ENCODE results near the gene ZCCHC17.
"Not testable (repeated sequence)": the region's sequence is repeated elsewhere in the genome, so short reads cannot be mapped to it uniquely, and the experiment has no call there.

The ZCCHC17 gene

DNA sequence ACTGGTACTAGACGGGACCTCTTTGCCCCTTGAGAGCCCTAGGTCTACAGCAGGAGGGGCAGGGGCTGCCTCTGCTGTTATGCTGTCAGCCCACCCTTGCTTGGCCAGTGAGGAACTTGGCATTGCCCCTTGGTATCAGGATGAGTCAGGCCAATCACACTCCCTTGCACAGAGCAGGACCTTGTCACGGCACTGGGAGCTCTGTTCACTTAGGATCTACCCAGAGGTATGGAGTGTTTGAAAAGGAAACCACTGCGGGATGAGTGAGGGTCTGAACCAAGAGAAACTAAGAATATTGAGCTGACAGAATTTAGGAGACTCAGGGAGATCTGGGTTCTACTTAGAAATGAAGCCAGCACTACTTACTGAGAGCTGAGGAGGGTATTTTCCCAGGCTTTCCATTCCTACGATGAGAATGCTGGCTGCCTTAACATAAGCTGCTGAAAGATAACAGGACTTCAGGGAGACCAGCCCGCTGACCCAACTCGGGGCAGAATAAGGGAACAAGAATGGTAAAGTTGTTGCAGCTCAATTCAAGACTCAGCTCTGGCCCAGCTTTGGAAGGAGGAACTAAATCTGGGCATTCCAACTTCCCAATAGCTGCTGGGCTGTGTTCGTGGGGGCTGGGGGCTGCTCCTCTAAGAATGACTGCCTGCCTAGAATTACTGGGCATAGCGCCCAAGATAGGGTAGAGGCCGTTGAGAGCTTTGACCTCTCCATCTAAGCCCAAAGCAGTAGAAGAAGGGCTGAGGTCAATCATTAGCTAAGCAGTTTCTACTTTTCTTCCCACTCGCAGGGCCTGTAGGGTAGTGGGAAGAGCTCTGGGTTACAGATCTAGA is 74.5 kb downstream of the ZCCHC17 start:
- DNase-seq: no peak

GRCh38 chr1:31372051-31372450 is 75.2 kb downstream of the ZCCHC17 start:
- DNase-seq: no peak

DNA sequence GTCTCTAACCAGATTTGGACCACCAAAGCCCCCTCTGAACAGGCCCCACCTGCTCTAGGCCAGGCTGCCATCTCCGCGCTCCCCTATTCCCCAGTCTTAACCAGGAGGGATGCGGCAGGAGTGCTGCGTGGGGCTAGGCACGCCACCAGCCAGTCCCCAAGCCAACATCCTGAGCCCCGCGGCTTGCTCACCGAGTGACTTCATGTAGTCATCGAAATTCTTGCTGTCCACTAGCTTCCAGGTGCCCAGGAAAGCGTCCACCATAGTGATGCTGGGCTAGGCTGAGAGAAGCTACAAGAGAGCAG is 75.9 kb downstream of the ZCCHC17 start:
- no peak for DNase-seq

DNA sequence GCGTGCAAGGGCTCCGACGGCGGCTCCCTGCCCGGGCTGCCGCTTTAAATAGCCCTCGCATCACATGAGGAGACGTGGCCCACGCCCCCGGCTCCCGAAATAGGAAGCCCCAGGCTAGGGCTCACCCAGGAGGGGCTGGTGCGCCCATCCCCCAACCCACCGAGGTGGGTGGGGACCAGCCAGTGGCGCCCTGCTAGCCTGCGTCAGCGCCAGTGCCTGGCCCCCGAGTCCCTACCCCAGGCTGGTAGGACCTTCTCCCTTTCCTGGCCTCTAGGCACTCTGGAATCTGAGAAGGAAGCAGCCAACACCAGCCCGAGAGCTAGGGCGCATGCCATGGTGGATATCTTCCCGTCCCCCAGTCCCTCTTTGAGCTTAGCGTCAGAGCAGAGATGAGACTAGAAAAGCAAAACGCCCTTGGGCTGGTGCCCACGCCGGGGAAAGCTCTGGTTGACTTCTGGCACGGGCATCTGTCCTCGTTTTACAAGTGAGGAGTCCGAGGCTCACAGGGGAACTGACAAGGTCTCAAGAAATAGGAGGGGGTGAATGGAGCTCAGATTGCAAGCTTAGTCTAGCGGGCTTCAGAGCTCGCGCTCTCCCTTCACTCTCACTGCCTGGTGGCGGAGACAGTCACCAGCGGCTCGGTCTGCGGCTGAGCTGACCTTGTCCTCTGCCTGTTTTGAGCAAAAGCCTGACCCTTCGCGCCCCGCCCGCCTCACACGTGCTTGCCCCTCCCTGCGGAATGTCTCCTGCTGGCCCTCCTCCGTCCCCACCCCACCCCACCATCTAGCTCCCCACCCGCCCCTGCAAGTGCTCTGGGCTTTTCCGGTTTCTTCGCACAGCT is 76.4 kb downstream of the ZCCHC17 start, which contains the start of gene FABP3:
TSS of gene FABP3 (minus strand) at position 21 of the 841 bp plus-strand sequence. CDS start 62 bp downstream, outside the sequence.
- DNase-seq: peak; percentile 20

DNA sequence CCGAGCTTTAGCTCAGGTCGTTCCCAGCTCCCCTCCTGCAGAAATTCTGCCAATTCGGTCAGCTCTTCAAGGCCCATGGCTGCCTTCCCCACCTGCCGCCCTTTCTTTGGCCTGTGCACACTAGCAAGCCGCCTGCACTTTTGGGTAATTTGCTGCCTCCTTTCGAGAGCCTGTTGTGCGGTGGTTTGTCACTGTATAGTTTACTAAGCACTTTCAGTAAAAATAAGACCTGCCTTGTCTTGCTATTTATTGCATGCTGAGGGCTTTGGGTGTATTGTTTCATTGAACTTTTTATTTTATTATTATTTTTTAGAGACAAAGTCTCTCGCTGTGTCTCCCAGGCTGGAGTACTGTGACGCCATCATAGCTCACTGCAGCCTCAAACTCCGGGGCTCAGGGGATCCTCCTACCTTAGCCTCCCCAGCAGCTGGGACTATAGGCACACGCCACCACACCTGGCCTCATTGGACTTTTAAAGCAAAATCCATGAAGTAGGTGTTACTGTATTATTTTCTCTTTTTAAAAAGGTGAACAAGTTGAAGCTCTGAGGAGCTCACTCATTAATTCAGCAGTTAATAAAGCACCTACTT is 77.2 kb downstream of the ZCCHC17 start:
- no peak for DNase-seq

GRCh38 chr1:31374511-31375196 is 77.8 kb downstream of the ZCCHC17 start:
- no peak for DNase-seq

GRCh38 chr1:31376375-31377134 is 79.7 kb downstream of the ZCCHC17 start:
- DNase-seq: no peak

DNA sequence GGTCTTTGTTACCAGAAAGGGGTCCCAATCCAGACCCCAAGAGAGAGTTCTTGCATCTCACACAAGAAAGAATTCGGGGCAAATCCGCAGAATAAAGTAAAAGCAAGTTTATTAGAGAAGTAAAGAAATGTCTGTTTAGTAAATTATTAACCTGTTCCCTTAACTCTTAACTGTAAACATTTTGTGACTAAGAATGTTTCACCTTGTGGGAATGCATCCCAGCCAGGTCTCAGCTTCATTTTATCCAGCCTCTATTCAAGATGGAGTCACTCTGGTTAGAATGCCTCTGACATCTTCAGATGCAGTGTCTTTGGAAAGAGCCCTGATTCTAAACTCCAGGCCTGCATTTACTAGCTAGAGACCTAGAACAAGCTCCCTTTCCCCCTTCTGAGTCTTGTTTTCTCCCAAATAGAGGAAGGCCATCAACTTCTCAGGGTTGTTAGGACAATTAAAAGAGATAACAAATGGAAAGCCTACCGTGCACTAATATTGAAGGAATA is 80.6 kb downstream of the ZCCHC17 start:
- DNase-seq: no peak

DNA sequence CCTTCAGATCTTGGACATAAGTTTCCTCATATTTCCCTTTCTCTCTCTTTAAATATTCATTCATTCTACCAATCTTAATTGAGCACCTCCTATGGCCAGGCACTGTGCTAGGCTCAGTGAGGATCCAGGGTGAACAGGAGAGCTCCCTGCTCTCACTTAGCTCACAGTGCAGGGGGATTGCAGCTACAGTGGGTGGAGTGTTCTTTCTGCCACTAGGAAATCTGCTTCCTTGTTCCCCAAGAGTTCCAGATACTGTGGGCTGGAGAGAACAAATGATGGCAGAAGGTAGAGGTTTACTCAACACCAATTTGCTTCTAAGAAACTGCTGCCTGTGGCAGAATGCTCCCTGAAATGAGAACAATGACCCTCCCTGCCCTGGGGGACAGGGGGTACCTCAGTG is 81.2 kb downstream of the ZCCHC17 start:
- no peak for DNase-seq

- no peak for DNase-seq
These were observed 83.3 kb downstream of the ZCCHC17 start for GRCh38 chr1:31380181-31380580.

- no peak for DNase-seq
These were observed 84.8 kb downstream of the ZCCHC17 start for GRCh38 chr1:31381394-31382294.

DNA sequence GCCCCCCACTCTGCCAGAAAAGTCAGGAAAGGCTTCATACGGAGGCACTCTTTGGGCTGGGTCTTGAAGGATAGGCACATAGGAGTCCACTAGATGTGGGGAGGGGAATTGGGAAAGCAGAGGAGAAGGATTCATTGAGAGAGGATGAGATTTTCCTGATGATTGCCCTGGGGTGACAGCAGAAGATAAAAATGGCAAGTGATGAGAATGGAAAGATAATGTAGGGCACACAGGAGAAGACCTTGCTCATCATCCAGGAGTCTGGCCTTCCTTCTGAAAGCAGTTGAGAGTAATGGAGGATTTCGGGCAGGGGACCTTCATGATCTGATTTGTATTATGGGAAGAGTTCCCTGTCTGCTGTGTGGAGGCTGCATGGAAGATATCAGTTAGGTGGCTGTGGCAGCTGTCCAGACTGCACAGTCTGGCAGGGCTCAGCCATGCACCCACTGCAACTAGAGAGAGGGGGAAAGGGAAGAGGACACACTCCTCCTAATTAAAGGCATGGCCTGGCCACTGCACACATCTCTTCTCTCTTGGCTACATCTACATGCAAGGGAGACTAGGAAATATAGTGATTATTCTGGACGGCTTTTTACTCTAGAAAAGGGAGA is 85.7 kb downstream of the ZCCHC17 start:
- DNase-seq: no peak

DNA sequence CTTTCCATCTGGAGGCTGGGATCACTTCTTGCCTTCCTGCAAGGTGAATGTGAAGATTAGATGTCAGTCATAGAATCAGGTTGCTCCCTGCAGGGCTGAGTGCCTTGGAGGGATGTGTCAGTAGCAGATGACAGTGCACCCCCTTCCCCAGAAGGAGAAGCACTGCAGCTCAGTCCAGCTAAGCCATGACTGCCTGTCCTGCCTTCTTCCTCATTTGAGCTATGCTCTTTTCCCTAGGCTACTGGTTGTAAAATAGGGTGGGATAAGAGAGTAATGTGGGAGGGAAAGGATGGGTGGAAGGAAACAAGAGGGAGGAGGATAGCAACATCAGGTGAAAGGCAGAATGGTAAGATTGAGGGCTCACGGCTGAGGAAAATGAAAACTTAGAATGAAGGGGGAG is 87.1 kb downstream of the ZCCHC17 start:
- no peak for DNase-seq

DNA sequence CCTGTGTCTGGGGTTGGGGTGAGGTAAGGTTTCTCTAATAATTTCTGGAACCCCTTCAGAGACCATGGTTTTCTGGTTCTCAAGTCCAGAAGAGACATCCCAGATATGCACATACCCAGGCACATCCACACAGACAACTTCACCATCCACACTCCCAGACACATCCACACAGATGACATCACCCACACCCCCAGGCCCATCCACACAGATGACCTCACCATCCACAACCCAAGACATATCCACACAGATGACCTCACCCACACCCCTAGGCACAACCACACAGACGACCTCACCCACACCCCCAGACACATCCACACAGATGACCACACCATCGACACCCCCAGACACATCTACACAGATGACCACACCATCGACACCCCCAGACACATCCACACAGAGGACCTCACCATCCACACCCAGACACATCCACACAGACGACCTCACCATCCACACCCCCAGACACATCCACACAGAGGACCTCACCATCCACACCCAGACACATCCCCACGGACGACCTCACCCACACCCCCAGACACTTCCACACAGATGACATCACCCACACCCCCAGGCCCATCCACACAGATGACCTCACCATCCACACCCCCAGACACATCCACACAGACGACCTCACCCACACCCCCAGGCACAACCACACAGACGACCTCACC is 89.9 kb downstream of the ZCCHC17 start:
- not testable (repeated sequence) for DNase-seq

DNA sequence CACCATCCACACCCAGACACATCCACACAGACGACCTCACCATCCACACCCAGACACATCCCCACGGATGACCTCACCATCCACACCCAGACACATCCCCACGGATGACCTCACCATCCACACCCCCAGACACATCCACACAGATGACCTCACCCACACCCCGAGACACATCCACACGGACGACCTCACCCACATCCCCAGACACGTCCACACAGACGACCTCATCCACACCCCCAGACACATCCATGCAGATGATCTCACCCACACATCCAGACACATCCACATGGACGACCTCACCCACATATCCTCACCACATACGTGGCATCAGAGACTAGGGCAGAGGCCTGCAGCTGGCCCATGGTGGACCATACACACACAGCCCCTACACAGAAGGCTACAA is 90.8 kb downstream of the ZCCHC17 start:
- no peak for DNase-seq

DNA sequence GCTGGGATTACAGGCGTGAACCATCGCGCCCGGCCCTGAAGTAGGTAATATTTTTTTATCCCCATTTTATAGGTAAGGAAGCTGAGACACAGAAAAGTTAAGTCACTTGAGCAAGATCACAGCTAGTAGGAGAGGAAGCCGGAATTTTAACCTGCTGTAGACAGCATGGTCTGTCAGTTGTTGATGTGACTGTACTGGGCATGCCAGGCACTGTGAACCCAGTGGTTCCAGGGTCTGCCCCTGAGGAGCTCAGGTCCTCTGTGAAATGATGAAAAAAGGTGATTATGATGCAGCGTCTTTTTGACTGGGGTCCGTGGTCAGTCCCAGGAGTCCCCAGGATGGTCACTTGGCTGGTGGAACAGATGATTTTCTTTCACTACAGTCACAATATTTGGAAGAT is 92.8 kb downstream of the ZCCHC17 start:
- no peak for DNase-seq

DNA sequence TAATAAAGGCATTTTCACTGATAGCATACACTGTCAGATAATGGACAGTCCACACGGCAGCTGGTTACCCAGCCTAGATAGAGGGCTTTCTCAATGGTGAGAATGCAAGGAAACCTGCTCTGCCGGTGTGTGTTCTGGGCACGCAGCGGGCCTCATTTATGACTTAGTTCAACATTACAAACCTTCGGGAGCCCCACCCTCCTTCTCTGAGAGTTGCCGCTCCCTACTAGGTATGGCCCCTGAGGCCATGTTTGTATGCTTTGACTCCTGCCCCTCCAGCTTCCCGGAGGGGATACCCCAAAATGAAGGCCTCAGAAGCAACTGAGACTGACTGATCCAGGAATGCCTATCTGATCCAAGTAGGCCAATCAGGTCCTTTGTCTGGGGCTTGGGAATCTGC is 93.2 kb downstream of the ZCCHC17 start:
- no peak for DNase-seq

- DNase-seq: no peak
These were observed 96.6 kb downstream of the ZCCHC17 start for GRCh38 chr1:31393463-31393862.

DNA sequence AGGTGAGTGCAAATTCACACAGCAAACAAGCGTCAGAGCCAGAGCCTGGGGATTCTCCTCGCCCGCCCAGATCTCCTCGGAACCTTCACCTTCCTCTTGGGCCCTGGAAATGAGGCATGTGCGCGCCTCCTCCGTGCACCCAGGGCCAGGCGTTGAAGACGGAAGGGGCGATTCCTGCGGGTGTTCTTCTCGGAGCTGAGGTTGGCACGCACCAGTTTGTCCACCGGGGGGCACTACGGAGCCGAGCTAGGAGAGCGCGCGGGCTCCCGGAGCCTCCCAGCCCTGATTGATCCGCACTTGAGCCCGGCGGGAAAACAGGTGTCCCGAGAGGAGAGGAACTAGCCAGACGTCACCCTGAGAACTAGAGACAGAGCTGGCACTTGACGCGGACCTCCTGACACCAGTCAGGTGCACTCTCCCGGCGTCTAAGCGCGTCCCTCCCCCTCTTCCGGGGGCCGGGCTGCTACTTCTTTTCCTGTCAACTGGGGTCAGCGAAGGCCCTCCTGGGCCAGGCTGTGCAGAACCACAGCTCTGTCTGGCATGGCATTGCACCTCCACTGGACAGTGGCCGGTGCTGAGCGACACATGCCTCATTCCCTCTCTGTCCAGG is 97.9 kb downstream of the ZCCHC17 start:
- peak; percentile 94 for DNase-seq

Data from NCI-H345 (cell line).